ENCODE measurements around the gene TMEM132A.

DNA sequence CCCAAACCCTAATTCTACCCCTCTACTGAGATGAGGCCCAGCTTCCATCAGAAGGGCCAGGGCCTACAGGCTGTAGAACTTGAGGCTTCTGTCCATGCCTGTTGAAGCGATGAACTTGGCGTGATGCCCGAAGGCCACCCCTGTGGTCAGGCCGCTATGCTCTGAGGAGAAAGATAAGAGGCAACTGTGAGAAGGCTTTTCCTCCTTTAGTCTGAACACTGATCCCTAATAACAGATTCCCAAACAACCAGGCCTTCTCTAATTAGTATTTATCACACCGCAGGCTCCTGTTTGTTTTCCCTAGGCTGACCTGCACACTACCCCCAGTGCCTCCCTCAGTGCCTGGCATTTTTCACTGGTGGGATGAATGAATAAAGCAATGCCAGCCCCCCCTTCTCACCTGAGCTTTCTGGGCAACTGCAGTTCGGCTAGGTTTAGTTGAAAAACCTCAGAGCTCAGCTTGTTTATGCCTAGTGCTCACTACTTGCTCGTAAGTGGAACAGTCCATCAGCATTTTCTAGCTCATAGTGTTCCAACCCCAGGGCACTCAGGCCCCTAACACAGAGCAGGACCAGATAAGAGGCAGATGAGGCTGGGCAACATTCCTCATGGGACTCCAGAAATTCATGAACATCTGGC, 33.0 kb upstream of the TMEM132A start:
- no peak for TF ChIP-seq CTCF (conservative IDR thresholded peaks at IDR 0.05)
- TF ChIP-seq EZH2 (IDR thresholded peaks at IDR 0.05; ENCODE audit: low read depth), result no peak

Data from PC-9 (cell line).